Activated T-cell treated with anti-CD3 and anti-CD28 coated beads, Interleukin-2, amount 50 U/mL, for 4 hours (primary cell): ENCODE measurements around the gene CDC42EP4. TPM values are rescaled to one million over a fixed set of nuclear protein-coding genes. Genes with fewer than 3 reads are reported as not detected.
"Not testable (repeated sequence)": the region's sequence is repeated elsewhere in the genome, so short reads cannot be mapped to it uniquely, and the experiment has no call there.

Source experiments
- ATAC-seq, 2 donors: fragments of 200-7000 bp; cut with Tn5 transposase; one replicate each; pipeline ENCODE4 v1.10.0; 2021
- DNase-seq: peaks from one replicate; pipeline ENCODE4 v3.0.0-alpha.2; 2020
- H3K27me3 Mint-ChIP-seq: one replicate; pipeline ENCODE4 v1.8.0; 2021; ENCODE audit warnings: low read depth, mixed read lengths
- H3K36me3 Mint-ChIP-seq: one replicate; pipeline ENCODE4 v1.8.0; 2022; ENCODE audit warnings: mixed read lengths; ENCODE audit not compliant: insufficient read depth
- H3K4me1 Mint-ChIP-seq: one replicate; pipeline ENCODE4 v1.8.0; 2021; ENCODE audit warnings: low read depth, mixed read lengths
- H3K4me3 Mint-ChIP-seq: one replicate; pipeline ENCODE4 v1.8.0; 2021; ENCODE audit warnings: mild to moderate bottlenecking, moderate library complexity, mixed read lengths
- H3K9me3 Mint-ChIP-seq: one replicate; pipeline ENCODE4 v1.8.0; 2021; ENCODE audit warnings: mixed read lengths
- total RNA-seq, 3 donors: library from RNA; stranded (reverse); gene quantifications; one replicate each; pipeline ENCODE4 v1.2.1, GENCODE V29; 2021

Gene CDC42EP4
- total RNA-seq, 3 donors from 2014 or later, result 0.24 to 1.1 (median 0.30) TPM

DNA sequence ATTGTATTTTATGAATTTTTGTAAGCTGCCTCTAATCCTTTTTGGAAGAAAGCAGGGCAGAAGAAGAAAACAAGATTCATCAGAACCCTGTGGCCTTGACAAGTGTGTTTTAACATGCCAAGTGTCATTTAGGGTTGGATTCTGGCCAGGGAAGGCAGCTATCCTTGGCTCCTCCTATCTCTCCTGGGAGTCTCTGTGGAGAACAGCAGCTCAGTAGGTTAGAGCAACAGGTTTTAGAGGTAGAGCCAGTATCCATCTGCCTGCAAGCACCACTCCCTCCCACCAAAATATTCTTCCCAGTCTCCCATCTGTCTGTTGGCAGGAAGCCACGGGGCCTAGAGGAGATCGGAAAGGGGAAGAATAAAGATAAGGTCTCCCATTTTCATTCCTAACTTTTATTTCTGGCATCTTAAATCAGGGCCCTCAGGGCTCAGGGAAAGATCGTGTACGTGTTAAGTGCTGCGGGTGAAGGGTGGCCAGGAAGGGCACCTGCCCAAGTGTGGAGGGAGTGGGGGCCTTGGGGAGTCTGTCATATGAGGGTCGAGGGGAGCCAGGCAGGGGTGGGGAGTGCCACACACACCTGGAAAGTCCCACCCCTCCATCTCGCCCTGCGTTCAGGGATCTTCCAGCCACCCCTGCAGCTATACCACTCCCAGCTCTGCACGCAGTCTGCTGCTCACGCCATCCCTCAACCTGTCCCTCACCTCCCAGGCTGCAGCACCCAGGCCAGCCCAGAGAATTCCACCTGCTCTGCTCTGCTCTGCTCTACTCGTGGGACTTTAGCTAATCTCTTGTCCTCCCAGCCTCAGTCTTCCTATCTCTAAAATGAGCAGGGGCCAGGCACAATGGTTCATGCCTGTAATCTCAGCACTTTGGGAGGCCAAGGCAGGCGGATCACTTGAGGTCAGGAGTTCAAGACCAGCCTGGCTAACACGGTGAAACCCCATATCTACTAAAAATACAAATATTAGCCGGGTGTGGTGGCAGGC, 33.0 kb downstream of the CDC42EP4 start:
- Mint-ChIP-seq H3K36me3 (no peaks in the 10 kb centered on the region), H3K9me3 (no peaks in the 10 kb centered on the region), H3K4me1 (no peaks in the 10 kb centered on the region), H3K4me3 (no peak overlapping the region), H3K27me3 (no peaks in the 10 kb centered on the region)
- ATAC-seq (no peak), DNase-seq (no peak)

DNA sequence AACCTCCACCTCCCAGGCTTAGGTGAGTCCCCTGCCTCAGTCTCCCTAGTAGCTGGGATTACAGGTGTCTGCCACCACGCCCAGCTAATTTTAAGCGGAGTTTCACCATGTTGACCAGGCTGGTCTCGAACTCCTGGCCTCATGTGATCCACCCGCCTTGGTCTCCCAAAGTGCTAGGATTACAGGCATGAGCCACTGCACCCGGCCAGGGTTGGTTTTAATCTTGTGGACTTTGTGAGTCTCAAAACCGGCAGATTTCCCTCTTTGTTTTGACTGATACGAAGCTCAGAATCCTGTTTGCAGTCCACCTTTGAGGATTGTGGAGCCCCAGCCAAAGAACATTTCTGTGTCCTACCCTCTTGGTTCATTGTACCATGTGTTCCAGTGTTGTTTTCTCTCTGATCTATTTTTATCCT, 33.7 kb downstream of the CDC42EP4 start:
- Mint-ChIP-seq H3K9me3 (no peaks in the 10 kb centered on the region), H3K27me3 (no peaks in the 10 kb centered on the region), H3K4me3 (no peak overlapping the region), H3K36me3 (no peaks in the 10 kb centered on the region), H3K4me1 (no peaks in the 10 kb centered on the region)
- ATAC-seq (no peak), DNase-seq (no peak)

DNA sequence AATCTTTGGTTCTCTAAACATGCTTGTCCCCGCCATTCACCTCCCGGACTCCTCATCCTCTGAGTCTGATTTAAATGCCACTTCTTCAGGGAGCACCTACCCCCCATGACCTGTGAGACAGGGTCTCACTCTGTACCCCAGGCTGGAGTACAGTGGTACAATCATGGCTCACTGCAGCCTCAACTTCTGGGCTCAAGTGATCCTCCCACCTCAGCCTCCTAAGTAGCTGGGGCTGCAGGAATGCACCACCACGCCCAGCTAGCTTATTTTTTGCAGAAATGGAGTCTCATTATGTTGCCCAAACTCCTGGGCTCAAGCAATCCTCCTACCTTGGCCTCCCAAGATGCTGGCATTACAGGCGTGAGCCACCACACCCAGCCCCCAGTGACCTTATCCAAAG, 37.3 kb downstream of the CDC42EP4 start:
- Mint-ChIP-seq H3K27me3 (no peaks in the 10 kb centered on the region), H3K4me3 (no peak overlapping the region), H3K9me3 (no peaks in the 10 kb centered on the region), H3K4me1 (no peaks in the 10 kb centered on the region), H3K36me3 (no peaks in the 10 kb centered on the region)
- no peak for DNase-seq
- no peak for ATAC-seq

DNA sequence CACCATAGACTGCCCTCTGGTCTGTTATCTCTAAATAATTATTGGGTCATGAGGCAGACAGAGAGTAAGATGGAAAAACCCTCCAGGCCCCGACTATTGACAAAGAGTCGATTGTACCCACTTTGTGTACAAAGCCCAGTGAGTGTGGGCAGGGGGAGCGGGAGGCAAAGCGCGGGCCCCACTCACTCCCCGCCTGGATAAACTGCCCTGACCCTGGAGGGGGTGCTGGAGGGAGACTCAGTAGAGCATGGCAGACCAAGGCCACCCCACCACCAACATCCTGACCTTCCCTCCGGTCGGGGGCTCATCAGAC, 38.9 kb downstream of the CDC42EP4 start:
- no peaks in the 10 kb centered on the region for H3K9me3 Mint-ChIP-seq
- H3K4me1 Mint-ChIP-seq, result no peaks in the 10 kb centered on the region
- no peaks in the 10 kb centered on the region for H3K27me3 Mint-ChIP-seq
- no peaks in the 10 kb centered on the region for H3K36me3 Mint-ChIP-seq
- H3K4me3 Mint-ChIP-seq, result no peak overlapping the region
- DNase-seq (no peak), ATAC-seq (no peak)

DNA sequence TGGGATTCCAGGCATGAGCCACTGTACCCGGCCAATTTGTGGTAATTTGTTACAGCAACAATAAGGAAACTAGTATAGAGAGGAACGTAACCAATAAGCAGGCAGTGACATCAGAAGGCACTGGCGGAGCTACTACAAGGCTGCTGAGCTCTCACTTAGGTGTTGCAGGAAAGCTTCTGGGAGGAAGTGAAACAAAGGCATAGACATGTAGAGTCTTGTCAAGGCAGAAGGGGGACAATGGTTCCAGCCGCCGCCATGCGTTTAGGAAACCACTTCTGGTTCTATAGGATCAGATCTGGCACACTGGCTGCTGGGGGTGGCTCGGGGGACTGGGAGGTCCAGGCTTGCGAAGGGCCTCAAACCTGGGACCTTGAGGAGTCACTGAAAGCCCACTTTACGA, 40.7 kb downstream of the CDC42EP4 start:
- Mint-ChIP-seq H3K36me3 (no peaks in the 10 kb centered on the region), H3K4me3 (no peak overlapping the region), H3K9me3 (no peaks in the 10 kb centered on the region), H3K27me3 (no peaks in the 10 kb centered on the region), H3K4me1 (no peaks in the 10 kb centered on the region)
- ATAC-seq (no peak), DNase-seq (no peak)

DNA sequence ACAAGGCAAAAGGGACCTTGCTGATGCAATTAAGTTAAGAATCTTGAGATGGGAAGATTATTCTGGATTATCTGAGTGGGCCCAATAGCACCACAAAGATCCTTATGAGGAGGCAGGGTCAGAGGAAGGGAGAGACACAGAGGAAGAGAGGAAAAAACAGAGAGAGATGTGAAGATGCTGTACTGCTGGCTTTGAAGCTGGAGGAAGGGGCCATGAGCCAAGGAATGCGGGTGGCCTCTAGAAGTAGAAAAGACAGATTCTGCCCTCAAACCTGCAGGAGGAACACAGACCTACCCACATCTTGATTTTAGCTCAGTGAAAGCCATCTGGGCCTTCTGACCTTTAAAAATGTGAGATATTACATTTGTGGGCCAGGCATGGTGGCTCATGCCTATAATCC, 42.0 kb downstream of the CDC42EP4 start:
- ATAC-seq, result no peak

DNA sequence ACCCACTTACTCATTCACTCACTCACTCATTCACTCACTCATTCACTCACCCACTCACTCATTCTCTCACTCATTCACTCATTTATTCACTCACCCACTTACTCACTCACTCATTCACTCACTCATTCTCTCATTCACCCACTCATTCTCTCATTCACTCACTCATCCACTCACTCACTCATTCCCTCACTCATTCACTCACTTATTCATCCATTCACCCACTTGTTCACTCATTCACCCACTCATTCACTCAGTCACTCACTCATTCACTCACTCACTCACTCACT, 42.5 kb downstream of the CDC42EP4 start:
- no peaks in the 10 kb centered on the region for H3K4me1 Mint-ChIP-seq
- ATAC-seq, result no peak
- no peaks in the 10 kb centered on the region for H3K36me3 Mint-ChIP-seq
- no peaks in the 10 kb centered on the region for H3K9me3 Mint-ChIP-seq
- no peak for DNase-seq
- no peaks in the 10 kb centered on the region for H3K27me3 Mint-ChIP-seq
- no peak overlapping the region for H3K4me3 Mint-ChIP-seq

More for the DNA sequence above, 42.0 kb downstream of the CDC42EP4 start:
- Mint-ChIP-seq H3K9me3 (no peaks in the 10 kb centered on the region), H3K4me3 (no peak overlapping the region), H3K36me3 (no peaks in the 10 kb centered on the region), H3K27me3 (no peaks in the 10 kb centered on the region), H3K4me1 (no peaks in the 10 kb centered on the region)
- DNase-seq, result no peak

DNA sequence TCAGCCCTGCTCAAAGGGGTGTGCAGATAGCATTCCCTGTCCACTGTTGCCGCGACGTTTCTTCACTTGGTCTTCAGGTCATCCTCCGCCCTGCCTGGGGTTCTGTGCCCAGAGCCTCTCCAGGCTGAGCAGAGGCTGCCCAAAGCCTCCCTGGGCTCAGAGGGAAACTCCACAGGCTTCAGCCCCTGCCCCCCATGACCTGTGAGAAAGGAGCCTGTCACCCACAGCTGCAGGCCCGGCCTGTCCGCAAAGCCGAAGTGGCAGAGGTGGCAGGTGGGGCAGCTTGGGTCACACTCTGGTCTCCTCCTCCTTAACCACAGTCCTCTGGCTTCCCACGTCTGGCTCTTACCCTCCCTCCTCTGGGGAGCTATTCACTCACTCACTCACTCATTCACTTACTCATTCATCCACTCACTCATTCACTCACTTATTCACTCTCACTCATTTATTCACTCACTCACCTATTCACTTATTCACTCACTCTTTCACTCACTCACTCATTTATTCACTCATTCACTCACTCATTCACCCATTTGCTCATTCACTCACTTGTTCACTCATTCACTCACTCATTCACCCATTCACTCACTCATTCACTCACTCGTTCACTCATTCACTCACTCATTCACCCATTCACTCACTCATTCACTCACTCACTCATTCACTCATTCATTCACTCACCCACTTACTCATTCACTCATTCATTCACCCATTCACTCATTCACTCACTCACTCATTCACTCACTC, 43.0 kb downstream of the CDC42EP4 start:
- no peaks in the 10 kb centered on the region for H3K27me3 Mint-ChIP-seq
- no peaks in the 10 kb centered on the region for H3K4me1 Mint-ChIP-seq
- no peaks in the 10 kb centered on the region for H3K36me3 Mint-ChIP-seq
- DNase-seq (no peak), ATAC-seq (no peak)
- H3K9me3 Mint-ChIP-seq, result no peaks in the 10 kb centered on the region
- no peak overlapping the region for H3K4me3 Mint-ChIP-seq

DNA sequence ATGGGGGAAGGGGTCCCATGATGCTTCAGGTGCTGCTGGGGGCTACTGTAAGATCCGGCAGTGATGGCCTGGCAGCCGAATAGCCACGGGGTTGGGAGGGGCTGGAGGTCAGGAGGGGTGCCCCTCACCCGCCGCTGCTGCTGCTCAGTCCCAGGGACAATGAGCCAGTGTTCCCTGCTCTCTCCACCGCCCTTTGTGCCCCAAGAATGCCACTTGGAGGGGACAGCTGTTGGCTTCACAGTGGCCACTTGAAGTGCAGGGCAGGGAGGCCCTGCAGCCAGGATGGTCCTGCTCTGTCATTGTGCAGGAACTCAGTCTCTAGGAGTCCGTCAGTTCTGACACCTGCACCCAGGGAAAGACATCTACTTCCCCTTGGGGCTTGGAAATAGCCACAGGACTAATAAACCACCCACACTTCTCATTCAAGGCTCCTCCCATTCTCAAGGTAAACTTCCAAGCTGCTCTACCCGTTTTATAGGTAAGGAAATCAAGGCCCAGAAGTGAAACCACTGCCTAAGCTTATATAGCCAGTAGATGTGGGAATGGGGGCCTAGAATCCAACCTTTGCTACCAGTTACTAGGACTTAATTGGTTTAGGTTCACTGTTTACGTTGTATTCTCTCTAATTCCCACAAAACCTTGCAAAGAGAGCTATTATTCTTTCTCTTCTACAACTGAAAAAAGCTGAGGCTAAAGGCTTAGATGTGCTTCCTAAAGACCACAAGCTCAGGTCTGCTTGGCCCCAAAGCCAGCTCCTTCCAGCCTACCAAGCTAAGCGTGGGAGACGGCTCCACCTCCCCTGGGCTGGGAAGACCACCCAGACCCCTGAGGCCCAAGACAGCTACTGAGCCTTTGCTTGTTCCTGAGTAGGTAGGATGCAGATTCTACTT, 43.9 kb downstream of the CDC42EP4 start:
- Mint-ChIP-seq H3K4me1 (no peaks in the 10 kb centered on the region), H3K9me3 (no peaks in the 10 kb centered on the region), H3K36me3 (no peaks in the 10 kb centered on the region), H3K27me3 (no peaks in the 10 kb centered on the region), H3K4me3 (no peak overlapping the region)
- no peak for ATAC-seq
- DNase-seq, result no peak

DNA sequence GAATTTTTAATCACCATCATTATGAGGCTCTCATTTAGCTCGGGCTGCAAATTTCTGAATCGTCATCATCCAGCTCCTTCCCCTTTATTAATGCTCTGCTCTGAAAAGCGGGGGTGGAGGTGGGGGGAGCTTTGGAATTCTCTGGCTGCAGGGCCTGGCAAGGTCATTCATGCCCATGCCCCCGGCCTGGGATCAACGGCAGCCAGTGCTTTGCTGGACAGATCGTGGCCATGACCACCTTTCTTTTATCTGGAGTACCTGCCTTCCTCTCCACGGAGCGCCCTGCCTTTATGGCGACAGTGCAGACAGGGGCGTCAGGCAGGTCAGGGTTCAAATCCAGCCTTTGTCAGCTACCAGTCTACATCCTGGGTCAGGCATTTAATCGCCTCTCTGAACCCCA, 45.0 kb downstream of the CDC42EP4 start:
- Mint-ChIP-seq H3K9me3 (no peaks in the 10 kb centered on the region), H3K27me3 (no peaks in the 10 kb centered on the region), H3K4me1 (no peaks in the 10 kb centered on the region), H3K36me3 (no peaks in the 10 kb centered on the region), H3K4me3 (no peak overlapping the region)
- DNase-seq (no peak), ATAC-seq (no peak)

DNA sequence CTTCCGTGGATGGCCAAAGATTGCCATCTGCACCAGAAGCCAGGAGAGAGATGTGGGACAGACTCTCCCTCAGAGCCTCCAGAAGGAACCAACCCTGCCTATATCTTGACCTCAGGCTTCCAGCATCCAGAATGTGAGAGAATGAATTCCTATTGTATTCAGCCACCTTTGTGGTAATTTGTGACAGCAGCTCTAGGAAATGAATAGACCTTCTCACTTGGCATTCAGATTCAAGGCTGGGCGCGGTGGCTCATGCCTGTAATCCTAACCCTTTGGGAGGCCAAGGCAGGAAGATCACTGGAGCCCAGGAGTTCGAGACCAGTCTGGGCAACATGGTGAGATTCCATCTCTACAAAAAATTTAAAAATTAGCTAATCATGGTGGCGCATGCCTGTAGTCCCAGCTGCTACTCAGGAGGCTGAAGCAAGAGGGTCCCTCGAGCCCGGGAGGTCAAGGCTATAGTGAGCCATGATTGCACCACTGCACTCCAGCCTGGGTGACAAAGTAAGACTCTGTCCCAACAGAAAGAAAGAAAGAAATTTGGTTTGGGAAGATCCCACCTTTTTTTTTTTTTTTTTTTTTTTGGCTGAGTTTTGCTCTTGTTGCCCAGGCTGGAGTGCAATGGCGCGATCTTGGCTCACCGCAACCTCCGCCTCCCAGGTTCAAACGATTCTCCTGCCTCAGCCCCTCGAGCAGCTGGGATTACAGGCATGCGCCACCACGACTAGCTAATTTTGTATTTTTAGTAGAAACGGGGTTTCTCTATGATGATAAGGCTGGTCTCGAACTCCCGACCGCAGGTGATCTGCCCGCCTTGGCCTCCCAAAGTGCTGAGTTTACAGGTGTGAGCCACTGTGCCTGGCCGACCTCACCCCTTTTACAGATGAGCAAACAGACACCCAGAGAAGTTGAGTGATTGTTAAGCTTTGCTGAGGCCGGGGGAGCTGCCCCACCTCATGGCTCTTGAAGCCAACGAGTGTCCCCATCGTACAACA, 45.9 kb downstream of the CDC42EP4 start:
- Mint-ChIP-seq H3K27me3 (no peaks in the 10 kb centered on the region), H3K4me1 (no peaks in the 10 kb centered on the region), H3K9me3 (no peaks in the 10 kb centered on the region), H3K4me3 (no peak overlapping the region), H3K36me3 (no peaks in the 10 kb centered on the region)
- DNase-seq (no peak), ATAC-seq (no peak)

DNA sequence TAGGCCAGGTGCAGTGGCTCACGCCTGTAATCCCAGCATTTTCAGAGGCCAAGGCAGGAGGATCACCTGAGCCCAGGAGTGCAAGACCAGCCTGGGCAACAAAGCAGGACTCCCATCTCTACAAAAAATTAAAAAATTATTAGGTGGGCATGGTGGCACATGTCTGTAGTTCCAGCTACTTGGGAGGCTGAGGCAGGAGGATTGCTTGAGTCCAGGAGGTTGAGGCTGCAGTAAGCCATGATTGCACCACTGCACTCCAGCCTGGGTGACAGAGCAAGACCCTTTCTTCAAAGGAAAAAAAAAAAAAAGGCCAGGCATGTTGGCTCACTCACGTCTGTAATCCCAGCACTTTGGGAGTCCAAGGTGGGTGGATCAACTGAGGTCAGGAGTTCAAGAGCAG, 47.4 kb downstream of the CDC42EP4 start:
- H3K36me3 Mint-ChIP-seq, H3K27me3 Mint-ChIP-seq, H3K4me3 Mint-ChIP-seq, ATAC-seq, H3K4me1 Mint-ChIP-seq, DNase-seq, H3K9me3 Mint-ChIP-seq: not testable (repeated sequence)

DNA sequence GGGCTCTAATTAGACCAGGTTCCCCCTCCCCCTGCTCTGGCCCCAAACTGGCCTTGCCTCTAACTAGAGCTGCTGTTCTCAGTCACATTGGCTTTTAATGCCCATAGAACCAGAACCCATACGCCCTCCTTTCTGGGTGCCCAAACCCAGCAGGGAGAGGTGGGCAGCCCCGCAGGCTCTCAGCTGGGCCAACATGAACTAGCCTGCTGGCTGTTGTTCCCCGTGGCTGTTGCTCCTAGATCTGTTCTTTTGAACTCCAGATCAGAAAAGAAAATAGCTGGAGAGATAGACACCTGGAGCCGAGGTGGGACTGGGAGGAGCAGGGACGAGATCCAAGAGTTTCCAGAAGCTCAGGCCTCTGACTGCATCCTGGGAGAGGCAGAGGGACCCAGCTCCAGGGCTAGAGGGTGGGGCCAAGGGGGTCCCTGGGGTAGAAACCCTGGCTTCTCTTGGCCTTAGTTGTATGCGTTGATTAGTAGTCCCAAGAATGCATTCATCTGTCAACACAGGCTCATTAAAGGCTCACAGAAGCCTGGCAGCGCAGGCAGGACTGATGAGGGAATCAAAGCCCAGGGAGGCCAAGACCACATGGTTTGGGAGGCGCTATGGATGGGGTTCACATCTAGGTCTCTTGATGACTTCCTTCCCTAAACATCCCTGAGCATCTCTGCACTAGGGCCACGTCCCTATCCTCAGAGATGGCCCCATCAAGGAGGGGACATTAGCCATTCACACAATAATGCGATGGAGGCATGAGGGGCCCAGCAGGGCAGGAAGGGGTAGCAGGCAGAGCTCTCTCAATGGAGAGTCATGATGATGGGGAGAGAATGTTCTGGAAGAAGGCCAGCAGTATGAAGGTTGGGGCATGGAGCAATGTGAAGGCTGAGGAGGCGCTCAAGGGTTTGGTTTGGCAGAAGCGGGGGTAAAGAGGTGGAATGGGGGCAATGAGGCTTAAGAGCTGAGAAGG, 48.8 kb downstream of the CDC42EP4 start:
- DNase-seq (no peak), ATAC-seq (no peak)
- H3K4me1 Mint-ChIP-seq, result no peaks in the 10 kb centered on the region
- no peaks in the 10 kb centered on the region for H3K36me3 Mint-ChIP-seq
- H3K4me3 Mint-ChIP-seq, result no peak overlapping the region
- no peaks in the 10 kb centered on the region for H3K27me3 Mint-ChIP-seq
- no peaks in the 10 kb centered on the region for H3K9me3 Mint-ChIP-seq
